ENCODE measurements around the gene SNU13.
"Not testable (repeated sequence)": the region's sequence is repeated elsewhere in the genome, so short reads cannot be mapped to it uniquely, and the experiment has no call there.

Gene SNU13

GRCh38 chr22:41647771-41648170 lies 40.9 kb downstream of the SNU13 start:
- no peak for DNase-seq (ENCODE audit: low read depth in 1 of 2, low spot score in 1 of 2)

- DNase-seq (ENCODE audit: low read depth in 1 of 2, low spot score in 1 of 2) = no peak
Observed at GRCh38 chr22:41642331-41643110, 46.1 kb downstream of the SNU13 start.

GRCh38 chr22:41641854-41642253 lies 46.8 kb downstream of the SNU13 start:
- DNase-seq (ENCODE audit: low read depth in 1 of 2, low spot score in 1 of 2) = no peak

GRCh38 chr22:41638748-41639147 lies 49.9 kb downstream of the SNU13 start:
- no peak for DNase-seq (ENCODE audit: low read depth in 1 of 2, low spot score in 1 of 2)

- DNase-seq (ENCODE audit: low read depth in 1 of 2, low spot score in 1 of 2) = no peak
Observed at GRCh38 chr22:41638124-41638523, 50.5 kb downstream of the SNU13 start.

- not testable (repeated sequence) for DNase-seq (ENCODE audit: low read depth in 1 of 2, low spot score in 1 of 2)
Observed at GRCh38 chr22:41637623-41638022, 51.0 kb downstream of the SNU13 start.

- no peak for DNase-seq (ENCODE audit: low read depth in 1 of 2, low spot score in 1 of 2)
Observed at GRCh38 chr22:41636467-41636866, 52.2 kb downstream of the SNU13 start.

GRCh38 chr22:41634610-41635009 lies 54.1 kb downstream of the SNU13 start:
- not testable (repeated sequence) for DNase-seq (ENCODE audit: low read depth in 1 of 2, low spot score in 1 of 2)

GRCh38 chr22:41631615-41632014 lies 57.1 kb downstream of the SNU13 start:
- not testable (repeated sequence) for DNase-seq (ENCODE audit: low read depth in 1 of 2, low spot score in 1 of 2)

GRCh38 chr22:41631115-41631514 lies 57.6 kb downstream of the SNU13 start:
- not testable (repeated sequence) for DNase-seq (ENCODE audit: low read depth in 1 of 2, low spot score in 1 of 2)

- no peak for DNase-seq (ENCODE audit: low read depth in 1 of 2, low spot score in 1 of 2)
Observed at GRCh38 chr22:41625577-41625976, 63.1 kb downstream of the SNU13 start.

Measured in activated CD4-positive, alpha-beta T cell treated with anti-CD3 and anti-CD28 coated beads, Interleukin-2, amount 50 U/mL, for 24 hours (primary cell).